ENCODE measurements around the gene KLK15. TPM values are rescaled to one million over a fixed set of nuclear protein-coding genes. Genes with fewer than 3 reads are reported as not detected.

KLK15 gene
- total and polyA plus RNA-seq, 2 of the 8 experiments (the other 6 are each of a cell fraction or from before 2014, with no cell fraction given): not detected

GRCh38 chr19:50797429-50797780 is 36.0 kb downstream of the KLK15 start:
- Histone ChIP-seq H2BK15ac (ENCODE audit: low read length) (no peak overlapping the region), H3K9me3 (ENCODE audit: insufficient read depth in 2 of 2, low read depth in 1 of 2, low read length in 1 of 2) (no peaks in the 10 kb centered on the region), H3K79me1 (ENCODE audit: low read depth, low read length) (peaks cover 10% of the 10 kb centered on the region), H2BK5ac (ENCODE audit: low read depth, low read length) (no peak overlapping the region), H3K18ac (ENCODE audit: extremely low read depth, low read length) (no peak overlapping the region), H3K36me3 (ENCODE audit: control insufficient read depth in 2 of 4, insufficient read depth in 4 of 4, low read length in 3 of 4) (peaks cover 28 to 60% (median 48%) of the 10 kb centered on the region in 4 experiments; a peak in 7 of 8 replicates), H4K5ac (ENCODE audit: insufficient read length, low read depth, low read length) (no peak overlapping the region), H2BK120ac (replicated peaks; ENCODE audit: low read depth, low read length) (no peak overlapping the region), H2AK5ac (ENCODE audit: low read depth, low read length) (no peak overlapping the region), H4K8ac (ENCODE audit: extremely low read depth, insufficient read depth, low read length) (no peak overlapping the region; the same call in 1 of the 2 replicates), H2BK20ac (ENCODE audit: low read length) (no peak overlapping the region), H3K23me2 (ENCODE audit: low read depth, low read length) (no peaks in the 10 kb centered on the region), H3K4me1 (replicated peaks in 1 of 4; ENCODE audit: control insufficient read depth in 3 of 4, insufficient read depth in 4 of 4, low read length in 3 of 4) (peaks cover 0 to 17% (median 9%) of the 10 kb centered on the region in 4 experiments; a peak in 5 of 7 replicates), H3K9ac (replicated peaks in 1 of 4; ENCODE audit: extremely low read depth in 1 of 4, low read depth in 3 of 4, low read length in 3 of 4) (no peak overlapping the region), H3K27ac (ENCODE audit: low read depth, low read length) (no peak overlapping the region), H3K79me2 (ENCODE audit: control insufficient read depth in 1 of 2, insufficient read depth in 2 of 2, low read length in 2 of 2) (peaks cover 5 to 25% of the 10 kb centered on the region in 2 experiments), H2BK12ac (ENCODE audit: low read depth, low read length) (no peak overlapping the region), H4K91ac (replicated peaks; ENCODE audit: insufficient read length, low read length) (no peak overlapping the region), H4K20me1 (replicated peaks in 1 of 2; ENCODE audit: control insufficient read depth in 1 of 2, insufficient read depth in 2 of 2, low read length in 2 of 2) (peaks cover 47 to 50% of the 10 kb centered on the region in 2 experiments), H3K4me3 (ENCODE audit: extremely low read depth in 1 of 4, insufficient read depth in 2 of 4, low read depth in 3 of 4, low read length in 4 of 4) (no peak overlapping the region), H3K56ac (replicated peaks; ENCODE audit: insufficient read length, low read depth, low read length) (no peak overlapping the region), H3K4me2 (ENCODE audit: insufficient read depth in 1 of 2, low read depth in 2 of 2, low read length in 2 of 2) (no peak overlapping the region), H2AFZ (ENCODE audit: low read length) (no peak overlapping the region), H3K23ac (ENCODE audit: insufficient read length) (no peak overlapping the region), H3K27me3 (replicated peaks in 1 of 4; ENCODE audit: control insufficient read depth in 3 of 4, extremely low read depth in 1 of 4, insufficient read depth in 3 of 4, low read length in 3 of 4) (no peaks in the 10 kb centered on the region), H3K4ac (replicated peaks; ENCODE audit: insufficient read length, low read depth, low read length) (no peak overlapping the region), H3K14ac (ENCODE audit: insufficient read length) (no peak overlapping the region)
- FAIRE-seq: no peak
- ChIA-PET POLR2A (ENCODE audit: partially characterized antibody) (interaction anchor here (0.6 to 15.0 kb wide), 17 partner anchors 10 to 446 kb away, joined by 3 to 275 read pairs (median 12); partner anchors contain the start of genes CLEC11A, KLK1, KLK15 and KLK3), CTCF (ENCODE audit: partially characterized antibody) (interaction anchor here (0.7 to 1.5 kb wide), 7 partner anchors 16 to 125 kb away, joined by 3 to 6 read pairs (median 3); no protein-coding TSS in a partner anchor)
- no peak for DNase-seq (ENCODE audit: low read depth in 1 of 2, low spot score in 2 of 2)
- 76% methylated on average over 7 of the region's 7 CpGs; no CpG with 5 or more reads in 1 of the 2 experiments for WGBS, 2 experiments (ENCODE audit: extremely low coverage in 1 of 2, insufficient coverage in 1 of 2, insufficient read length in 1 of 2, insufficient replicate concordance in 2 of 2, low coverage in 1 of 2, low lambda C conversion rate in 2 of 2, missing lambda C conversion rate in 1 of 2)
- TF ChIP-seq GTF2F1 (IDR thresholded peaks at IDR 0.05; ENCODE audit: borderline replicate concordance, low read depth, low read length) (no peak), POU5F1 (IDR thresholded peaks at IDR 0.05; ENCODE audit: low read depth, low read length) (no peak), YY1 (IDR thresholded peaks at IDR 0.05; ENCODE audit: low read depth, low read length) (no peak), CBX8 (IDR thresholded peaks at IDR 0.05; ENCODE audit: borderline replicate concordance, low read depth, low read length) (no peak), CTCF (IDR thresholded peaks at IDR 0.05; ENCODE audit: control extremely low read depth in 1 of 3, insufficient read depth in 1 of 3, low read depth in 1 of 3, low read length in 3 of 3) (no peak), RNF2 (IDR thresholded peaks at IDR 0.05; ENCODE audit: borderline replicate concordance, low read depth, low read length, missing control alignments, poor library complexity, severe bottlenecking) (no peak), USF2 (IDR thresholded peaks at IDR 0.05; ENCODE audit: low read length) (no peak), NRF1 (IDR thresholded peaks at IDR 0.05; ENCODE audit: low read depth, low read length) (no peak), BCL11A (IDR thresholded peaks at IDR 0.05; ENCODE audit: low read depth in 2 of 2, low read length in 2 of 2) (no peak), SRF (IDR thresholded peaks at IDR 0.05; ENCODE audit: low read depth, low read length) (no peak)

Data from H1 (cell line).